H9 (cell line): Measurements from ENCODE around the gene TRUB2. TPM values are rescaled to one million over a fixed set of nuclear protein-coding genes. Genes with fewer than 3 reads are reported as not detected.

Experiments used
- DNase-seq: peaks from one replicate; pipeline ENCODE4 v3.0.0-alpha.2; 2017
- H2AFZ ChIP-seq: one replicate; pipeline ENCODE4 v1.6.1; 2013; ENCODE audit warnings: mild to moderate bottlenecking, low read length, control low read depth, moderate library complexity
- H2AK5ac ChIP-seq: 2 replicates; pipeline ENCODE4 v1.6.1; 2013; ENCODE audit warnings: low read length, control low read depth, mixed read lengths; ENCODE audit not compliant: insufficient read length
- H2BK120ac ChIP-seq: one replicate; pipeline ENCODE4 v1.6.1; 2013; ENCODE audit warnings: low read depth, mild to moderate bottlenecking, low read length, control low read depth, inconsistent platforms; ENCODE audit not compliant: poor library complexity, severe bottlenecking
- H2BK12ac ChIP-seq: 2 replicates; pipeline ENCODE4 v1.6.1; 2013; ENCODE audit warnings: low read length, control low read depth, mixed read lengths, low read depth; ENCODE audit not compliant: insufficient read length
- H2BK15ac ChIP-seq: 2 replicates; pipeline ENCODE4 v1.6.1; 2013; ENCODE audit warnings: low read depth, low read length, control low read depth
- H2BK20ac ChIP-seq: one replicate; pipeline ENCODE4 v1.6.1; 2013; ENCODE audit warnings: low read depth, mild to moderate bottlenecking, low read length, control low read depth, inconsistent platforms; ENCODE audit not compliant: poor library complexity, severe bottlenecking
- H2BK5ac ChIP-seq: 2 replicates; pipeline ENCODE4 v1.6.1; 2013; ENCODE audit warnings: low read length, control low read depth, mixed read lengths; ENCODE audit not compliant: insufficient read length
- H3K14ac ChIP-seq: 2 replicates; pipeline ENCODE4 v1.6.1; 2013; ENCODE audit warnings: low read length, control low read depth; ENCODE audit not compliant: insufficient read depth
- H3K18ac ChIP-seq: 2 replicates; pipeline ENCODE4 v1.6.1; 2013; ENCODE audit warnings: low read depth, mild to moderate bottlenecking, mixed read lengths, low read length, control low read depth; ENCODE audit not compliant: insufficient read length
- H3K23ac ChIP-seq: 2 replicates; pipeline ENCODE4 v1.6.1; 2013; ENCODE audit warnings: low read length, control low read depth, mixed read lengths, low read depth; ENCODE audit not compliant: insufficient read length
- H3K23me2 ChIP-seq: 2 replicates; pipeline ENCODE4 v1.6.1; 2013; ENCODE audit warnings: low read depth, mild to moderate bottlenecking, mixed read lengths, low read length, control low read depth; ENCODE audit not compliant: insufficient read length, poor library complexity, severe bottlenecking
- H3K27ac ChIP-seq: 2 replicates; pipeline ENCODE4 v1.5.1; 2013; ENCODE audit warnings: low read length, control low read depth, mixed read lengths, low read depth; ENCODE audit not compliant: insufficient read length
- H3K27me3 ChIP-seq: 2 replicates; pipeline ENCODE4 v1.6.1; 2013; ENCODE audit warnings: low read length, control low read depth, inconsistent platforms; ENCODE audit not compliant: insufficient read depth
- H3K4ac ChIP-seq: 2 replicates; pipeline ENCODE4 v1.6.1; 2013; ENCODE audit warnings: low read depth, mild to moderate bottlenecking, control low read depth, inconsistent platforms, low read length, moderate library complexity
- H3K4me1 ChIP-seq: 2 replicates; pipeline ENCODE4 v1.6.1; 2013; ENCODE audit warnings: low read length, control low read depth, inconsistent platforms; ENCODE audit not compliant: insufficient read depth
- H3K4me2 ChIP-seq: 2 replicates; pipeline ENCODE4 v1.6.1; 2013; ENCODE audit warnings: low read length, control low read depth, mixed read lengths; ENCODE audit not compliant: insufficient read length, insufficient read depth
- H3K56ac ChIP-seq: 2 replicates; pipeline ENCODE4 v1.6.1; 2013; ENCODE audit warnings: low read depth, mild to moderate bottlenecking, mixed read lengths, low read length, control low read depth; ENCODE audit not compliant: insufficient read length
- H3K79me1 ChIP-seq: 2 replicates; pipeline ENCODE4 v1.6.1; 2013; ENCODE audit warnings: low read depth, mild to moderate bottlenecking, moderate library complexity, low read length, control low read depth, inconsistent platforms; ENCODE audit not compliant: insufficient read depth, poor library complexity, severe bottlenecking
- H3K79me2 ChIP-seq: 2 replicates; pipeline ENCODE4 v1.6.1; 2013; ENCODE audit warnings: low read length, control low read depth, inconsistent platforms; ENCODE audit not compliant: insufficient read depth
- H3K9ac ChIP-seq: 2 replicates; pipeline ENCODE4 v1.6.1; 2013; ENCODE audit warnings: low read length, control low read depth, mixed read lengths; ENCODE audit not compliant: insufficient read length; ENCODE audit errors: extremely low read depth
- H3K9me3 ChIP-seq: one replicate; pipeline ENCODE4 v1.6.1; 2013; ENCODE audit warnings: low read depth, low read length, inconsistent platforms; ENCODE audit not compliant: control insufficient read depth
- H3T11ph ChIP-seq: one replicate; pipeline ENCODE4 v1.6.1; 2013; ENCODE audit warnings: mild to moderate bottlenecking, low read length, control low read depth, inconsistent platforms
- H4K20me1 ChIP-seq: one replicate; pipeline ENCODE4 v1.6.1; 2013; ENCODE audit not compliant: control insufficient read depth, insufficient read length, insufficient read depth
- H4K5ac ChIP-seq: 2 replicates; pipeline ENCODE4 v1.6.1; 2013; ENCODE audit warnings: low read depth, mild to moderate bottlenecking, mixed read lengths, low read length, control low read depth; ENCODE audit not compliant: insufficient read length
- H4K8ac ChIP-seq: replicated peaks from 2 replicates; pipeline ENCODE4 v1.6.1; 2013; ENCODE audit warnings: low read length, control low read depth, mixed read lengths, low read depth; ENCODE audit not compliant: insufficient read length
- H4K91ac ChIP-seq: 2 replicates; pipeline ENCODE4 v1.6.1; 2013; ENCODE audit warnings: low read depth, mild to moderate bottlenecking, moderate library complexity, mixed read lengths, low read length, control low read depth; ENCODE audit not compliant: insufficient read length
- H3K27ac Mint-ChIP-seq, 3 experiments: 2 replicates in 2 of 3; 3 replicates in 1 of 3; pipeline ENCODE4 v1.8.0; 2020 to 2021; ENCODE audit warnings: mixed read lengths in 3 of 3, mild to moderate bottlenecking in 1 of 3, moderate library complexity in 1 of 3
- H3K27me3 Mint-ChIP-seq: 2 replicates; pipeline ENCODE4 v1.8.0; 2021; ENCODE audit warnings: low read depth, mild to moderate bottlenecking, moderate library complexity, mixed read lengths
- H3K36me3 Mint-ChIP-seq, 3 experiments: 2 replicates in 2 of 3; 3 replicates in 1 of 3; pipeline ENCODE4 v1.8.0; 2020 to 2021; ENCODE audit warnings: low read depth in 3 of 3, mixed read lengths in 3 of 3; ENCODE audit not compliant: insufficient read depth in 1 of 3
- H3K4me1 Mint-ChIP-seq, 2 experiments: 2 replicates each; pipeline ENCODE4 v1.8.0; 2020; ENCODE audit warnings: mixed read lengths in 2 of 2
- H3K4me3 Mint-ChIP-seq, 2 experiments: 2 replicates in 1 of 2; 3 replicates in 1 of 2; pipeline ENCODE4 v1.8.0; 2020 to 2021; ENCODE audit warnings: mild to moderate bottlenecking in 2 of 2, mixed read lengths in 2 of 2, moderate library complexity in 1 of 2
- H3K9me3 Mint-ChIP-seq, 2 experiments: 2 replicates in 1 of 2; 3 replicates in 1 of 2; pipeline ENCODE4 v1.8.0; 2020; ENCODE audit warnings: mild to moderate bottlenecking in 2 of 2, mixed read lengths in 2 of 2, moderate library complexity in 1 of 2
- CTCF ChIP-seq: fragments of 200-600 bp; sonication (generic); conservative IDR thresholded peaks from 3 replicates; pipeline ENCODE4 v1.8.0; 2021; ENCODE audit warnings: antibody characterized with exemption, mild to moderate bottlenecking
- WGBS: extraction: QIAGEN DNeasy Blood & Tissue Kit; methylation state at CpG from one replicate; pipeline ENCODE4 v1.1.7; 2013; ENCODE audit warnings: missing lambda C conversion rate, low lambda C conversion rate, mixed read lengths; ENCODE audit not compliant: insufficient read length; ENCODE audit errors: extremely low coverage; 5-methylcytosine and 5-hydroxymethylcytosine counted together
- total RNA-seq: library from RNA; stranded (reverse); gene quantifications from 2 replicates; pipeline ENCODE4 v1.2.1, GENCODE V29; 2021

Gene TRUB2
- total RNA-seq, 1 experiment from 2014 or later: 38.3 TPM

GRCh38 chr9:128317629-128318028 is 4.6 kb downstream of the TRUB2 start:
- H3K23ac ChIP-seq: no peak overlapping the region
- no peak overlapping the region for H3K14ac ChIP-seq
- no peaks in the 10 kb centered on the region for H4K20me1 ChIP-seq
- no peak overlapping the region for H4K8ac ChIP-seq
- no peaks in the 10 kb centered on the region for H3K4me1 ChIP-seq
- H2BK15ac ChIP-seq: no peak overlapping the region
- H2AK5ac ChIP-seq: no peak overlapping the region
- H2BK20ac ChIP-seq: no peak overlapping the region
- no peak overlapping the region for H2BK120ac ChIP-seq
- no peak overlapping the region for H3T11ph ChIP-seq
- no peak overlapping the region for H4K91ac ChIP-seq
- H2AFZ ChIP-seq: no peak overlapping the region
- no peaks in the 10 kb centered on the region for H3K79me2 ChIP-seq
- H3K27ac ChIP-seq: no peak overlapping the region
- H3K79me1 ChIP-seq: no peaks in the 10 kb centered on the region
- H3K4me1 Mint-ChIP-seq: 0 out of 4 replicates have a peak, but pooled peaks cover 0 to 3% of the 10 kb centered on the region in 2 experiments
- H3K23me2 ChIP-seq: peaks cover 7% of the 10 kb centered on the region
- no peaks in the 10 kb centered on the region for H3K9me3 ChIP-seq
- no CpG with 5 or more reads among the region's 2 CpGs for WGBS
- H3K18ac ChIP-seq: no peak overlapping the region
- no peak overlapping the region for H3K9ac ChIP-seq
- TF ChIP-seq CTCF: no peak
- no peak overlapping the region for H2BK5ac ChIP-seq
- H3K9me3 Mint-ChIP-seq: no peaks in the 10 kb centered on the region; a peak in 1 of 5 replicates
- H2BK12ac ChIP-seq: no peak overlapping the region
- H3K36me3 Mint-ChIP-seq: peaks cover 14 to 44% (median 28%) of the 10 kb centered on the region in 3 experiments
- no peaks in the 10 kb centered on the region for H3K27me3 ChIP-seq
- no peak overlapping the region for H4K5ac ChIP-seq
- no peak overlapping the region for H3K4ac ChIP-seq
- no peaks in the 10 kb centered on the region for H3K27me3 Mint-ChIP-seq
- no peak for DNase-seq
- no peak overlapping the region for H3K27ac Mint-ChIP-seq
- H3K56ac ChIP-seq: no peak overlapping the region
- H3K4me3 Mint-ChIP-seq: no peak overlapping the region
- H3K4me2 ChIP-seq: no peak overlapping the region
